SHP77 treated with DMSO at 0.1 percent for 48 hours (cell line): Measurements from ENCODE around the gene CARMIL1.
"Not testable (repeated sequence)": the region's sequence is repeated elsewhere in the genome, so short reads cannot be mapped to it uniquely, and the experiment has no call there.

Experiments used
- DNase-seq: peaks from one replicate; lab custom pipeline; 2025; lab: John Stamatoyannopoulos, UW

CARMIL1 gene

DNA sequence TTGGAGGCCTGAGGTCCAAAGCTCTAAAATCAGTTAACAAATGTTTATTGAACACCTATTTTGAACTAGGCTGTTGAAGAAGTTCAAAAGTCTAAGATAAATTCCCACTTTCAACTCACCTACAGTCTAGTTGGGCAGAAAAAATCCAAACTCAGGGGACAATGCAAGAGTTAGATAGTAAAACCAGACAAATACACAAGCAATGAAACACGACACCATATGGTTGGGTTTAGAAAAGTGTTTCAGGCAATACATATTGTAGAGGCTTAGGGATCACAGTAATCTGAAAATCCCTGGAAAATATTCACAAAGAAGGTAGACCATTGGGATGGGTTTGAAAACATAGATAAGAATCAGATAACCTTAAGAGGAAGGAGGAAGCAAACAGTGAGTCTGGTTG, 1.3 kb upstream of the CARMIL1 start:
- DNase-seq = no peak

DNA sequence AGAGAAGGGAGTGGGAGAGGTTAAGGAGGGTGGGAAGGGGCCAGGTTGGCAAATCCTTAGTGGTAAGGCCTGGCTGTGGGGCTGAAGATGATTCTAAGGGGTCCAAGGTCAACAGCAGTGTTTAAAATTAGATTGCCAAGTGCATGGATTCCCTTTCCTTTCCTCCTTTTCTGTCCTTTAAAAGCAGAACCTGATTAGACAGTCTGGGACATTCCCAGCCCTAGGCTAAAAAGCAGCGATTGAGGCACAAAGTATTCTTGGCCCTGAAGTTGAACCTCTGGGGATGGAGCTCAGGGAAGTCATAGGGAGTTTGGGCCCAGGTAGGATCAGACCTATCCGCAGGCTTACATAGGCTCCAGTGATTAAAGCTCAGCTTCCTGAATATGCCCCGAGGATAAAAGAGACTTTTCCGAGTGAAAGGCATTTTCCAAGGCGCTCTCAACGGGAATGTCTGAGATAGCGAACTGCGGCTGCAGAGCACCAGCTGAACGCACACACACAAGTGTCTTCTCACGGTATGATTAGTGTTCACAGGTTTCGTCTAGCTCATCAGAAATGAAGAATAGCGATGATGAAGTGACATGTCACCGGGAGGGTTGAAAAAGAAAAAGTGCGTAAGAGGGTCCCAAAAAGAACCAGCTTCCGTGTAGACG, 787 bp upstream of the CARMIL1 start:
- peak; percentile 78 for DNase-seq

DNA sequence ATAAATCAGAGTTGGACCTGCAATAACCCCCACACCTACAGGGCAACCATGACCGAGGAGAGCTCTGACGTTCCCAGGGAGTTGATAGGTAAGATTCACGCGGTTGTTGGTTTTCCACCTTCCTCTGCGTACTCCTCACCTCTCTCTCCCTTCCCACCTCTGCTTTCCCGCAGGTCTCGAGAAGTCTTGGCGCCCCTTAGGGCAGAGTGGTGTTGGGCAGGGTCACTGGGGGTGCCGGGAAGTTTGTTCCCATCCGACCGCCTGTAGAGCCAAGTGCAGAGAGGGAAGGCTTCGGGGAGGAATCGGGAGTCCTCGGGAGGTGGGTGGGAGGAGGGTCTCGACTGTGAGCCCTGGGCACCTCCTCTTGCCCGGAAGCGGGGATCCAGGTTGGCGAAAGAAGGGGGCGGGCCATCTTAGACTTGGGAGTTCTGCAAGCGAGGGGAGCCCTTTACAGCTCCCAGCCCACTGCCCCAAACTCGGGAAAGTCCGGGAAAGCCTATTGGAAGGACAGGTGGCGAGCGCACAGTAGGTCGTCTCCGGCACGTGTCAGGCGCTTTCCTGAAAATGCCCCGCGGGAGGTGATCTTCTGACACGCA, 672 bp downstream of the CARMIL1 start:
- no peak for DNase-seq

DNA sequence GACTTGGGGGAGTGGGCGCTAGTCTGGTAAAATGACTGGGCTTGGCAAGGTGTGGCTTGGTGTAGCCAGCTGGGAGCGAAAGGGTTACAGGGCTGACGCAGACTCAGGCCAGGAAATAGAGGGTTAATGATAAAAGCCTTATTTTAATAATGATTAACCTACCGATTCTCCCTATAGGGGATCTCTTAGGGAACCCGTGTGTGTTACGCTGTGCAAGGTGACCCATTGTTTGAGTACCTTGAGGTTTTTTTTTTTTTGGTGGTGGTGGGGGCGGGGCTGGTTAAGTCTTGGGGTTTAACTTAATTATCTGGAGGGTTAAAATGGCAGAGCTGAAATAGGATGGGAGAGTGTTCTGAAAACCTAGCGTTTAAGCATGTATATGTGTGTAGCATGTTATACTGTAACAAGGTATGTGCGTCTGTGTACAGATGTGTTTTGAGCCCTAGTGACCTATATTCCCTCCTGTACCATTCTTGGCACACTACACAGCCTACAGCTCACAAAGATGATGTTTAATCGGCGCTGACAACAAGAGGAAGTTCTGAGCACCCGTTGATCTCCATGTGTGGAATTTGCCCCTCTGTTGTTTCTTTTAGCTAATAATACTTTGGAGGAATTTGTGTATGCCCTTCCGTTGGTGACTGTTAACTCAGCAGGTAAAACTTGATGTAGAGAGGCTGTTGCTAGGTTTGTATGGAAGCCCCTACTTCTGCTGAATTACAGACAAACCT, 1.3 kb downstream of the CARMIL1 start:
- no peak for DNase-seq

DNA sequence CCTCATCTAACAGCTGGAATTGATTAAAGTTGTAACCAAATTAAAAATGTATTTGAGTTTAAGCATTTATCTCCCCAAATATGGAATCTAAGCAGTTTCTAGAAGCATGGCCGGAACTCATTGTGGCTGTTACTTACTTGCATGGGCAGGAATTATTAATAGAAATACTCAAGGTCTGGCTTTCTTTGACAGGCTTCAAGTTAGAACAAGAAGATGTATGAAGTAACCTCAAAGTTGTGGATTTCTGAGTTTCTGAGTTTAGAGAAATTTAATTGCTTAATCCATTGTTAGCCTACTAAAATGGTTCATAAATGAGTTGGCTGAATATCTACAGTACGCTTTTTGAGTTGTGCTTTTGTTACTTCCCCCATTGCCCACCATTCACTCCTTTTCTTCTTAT, 7.7 kb downstream of the CARMIL1 start:
- DNase-seq = no peak

DNA sequence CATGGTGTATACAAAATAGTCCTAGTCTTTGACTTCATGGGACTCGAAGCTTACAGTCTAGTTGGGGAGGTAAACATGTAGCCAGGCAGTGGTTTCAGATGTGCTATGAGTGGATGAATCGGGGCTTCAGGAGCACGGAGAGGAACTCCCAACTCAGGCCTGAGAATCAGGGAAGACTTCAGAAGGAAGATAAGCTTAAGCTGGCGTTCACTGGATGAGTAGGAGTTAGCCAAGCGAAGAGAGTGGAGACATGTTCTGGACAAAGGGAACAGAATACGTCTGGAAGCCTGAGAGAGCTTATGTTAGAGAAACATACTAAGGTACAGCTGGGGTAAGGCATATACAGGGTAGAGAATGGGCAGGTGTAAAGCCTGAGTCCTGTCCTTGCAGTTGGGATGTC, 8.8 kb downstream of the CARMIL1 start:
- DNase-seq = no peak

DNA sequence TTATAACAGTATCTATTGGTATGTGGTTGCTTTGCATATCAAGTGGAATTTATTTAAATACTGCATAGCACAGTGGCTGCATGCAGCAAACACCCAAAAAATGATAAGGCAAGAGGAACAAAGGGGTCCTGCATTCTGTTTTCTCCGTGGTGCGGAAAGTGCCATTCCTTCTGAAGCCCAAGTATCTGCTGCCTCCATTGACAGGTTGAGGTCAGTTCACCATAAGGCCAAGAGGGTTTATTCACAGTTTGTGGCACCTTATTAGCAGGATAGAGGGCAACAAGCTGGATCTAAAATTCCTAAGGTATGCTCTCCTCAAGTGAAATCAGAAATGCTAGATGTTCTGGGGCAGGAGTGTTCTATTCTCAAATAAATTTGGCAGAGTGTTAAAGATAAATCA, 9.3 kb downstream of the CARMIL1 start:
- no peak for DNase-seq

DNA sequence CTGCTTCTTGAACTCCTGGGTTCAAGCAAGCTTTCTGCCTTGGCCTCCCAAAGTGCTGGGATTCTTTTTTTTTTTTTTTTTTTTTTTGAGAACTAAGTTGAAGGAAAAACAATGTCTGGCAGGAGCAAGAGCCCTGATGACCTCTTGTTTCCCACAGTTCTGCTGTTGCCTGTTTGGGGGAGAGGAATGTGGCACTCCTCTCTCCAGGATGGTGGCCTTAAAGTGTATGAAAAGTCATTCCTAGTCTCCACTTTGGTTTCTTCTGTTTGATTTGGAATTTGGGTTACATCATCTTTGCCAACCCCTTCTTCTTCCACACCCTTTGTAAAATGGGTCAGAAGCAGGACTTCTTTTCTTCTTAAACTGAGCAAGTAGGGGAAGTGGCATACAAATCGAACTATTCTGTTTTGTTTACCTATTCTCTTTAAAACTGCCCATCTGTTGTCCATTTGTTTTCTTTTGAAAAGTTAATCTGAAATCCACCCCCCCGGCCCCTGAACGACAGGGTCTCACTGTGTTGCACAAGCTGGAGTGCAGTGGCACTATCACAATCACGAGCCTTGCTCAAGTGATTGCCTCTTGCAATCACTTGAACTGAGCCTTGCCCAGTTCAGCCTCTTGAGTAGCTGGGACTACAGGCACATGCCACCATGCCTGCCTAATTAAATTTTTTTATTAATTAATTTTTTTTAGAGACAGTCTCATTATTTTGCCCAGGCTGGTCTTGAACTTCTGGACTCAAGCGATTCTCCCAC, 11.3 kb downstream of the CARMIL1 start:
- no peak for DNase-seq

DNA sequence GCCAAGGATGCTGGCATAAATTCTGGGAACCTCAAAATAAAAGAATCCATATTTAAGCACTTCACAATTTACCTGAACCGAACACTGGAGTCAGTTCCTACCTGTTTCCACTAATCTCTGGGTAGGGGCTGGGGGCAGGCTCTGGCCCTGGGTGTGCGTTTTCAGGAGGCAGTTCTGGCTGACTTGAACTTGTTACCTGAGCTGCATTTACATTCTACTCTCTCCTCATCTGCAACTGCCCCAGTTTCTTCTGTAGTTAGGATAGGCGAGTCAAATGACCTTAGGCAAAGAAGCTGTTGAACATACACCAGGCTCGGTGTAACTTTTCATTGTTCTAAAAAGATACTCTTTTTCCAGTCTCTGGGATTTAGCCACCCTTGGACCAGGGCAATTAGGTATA, 13.2 kb downstream of the CARMIL1 start:
- no peak for DNase-seq

DNA sequence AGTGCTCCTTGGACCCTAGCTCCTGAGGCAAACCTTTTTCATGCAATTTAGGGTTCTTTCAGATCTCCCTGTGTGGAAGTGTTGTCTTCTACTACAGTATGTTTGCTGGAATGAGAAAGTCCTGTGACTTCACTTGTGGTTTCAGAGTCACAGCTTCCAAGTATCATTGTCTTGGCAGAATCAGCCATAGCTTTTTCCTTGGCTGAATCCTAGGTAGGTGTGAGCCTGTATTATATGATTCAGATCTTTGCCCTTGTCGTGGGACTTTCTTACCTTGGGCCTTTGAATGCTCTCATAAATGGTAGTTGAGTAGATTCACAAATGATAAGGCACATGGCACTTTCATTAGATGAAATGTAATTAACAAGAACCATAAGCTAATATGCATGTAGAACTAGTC, 16.5 kb downstream of the CARMIL1 start:
- DNase-seq = no peak

DNA sequence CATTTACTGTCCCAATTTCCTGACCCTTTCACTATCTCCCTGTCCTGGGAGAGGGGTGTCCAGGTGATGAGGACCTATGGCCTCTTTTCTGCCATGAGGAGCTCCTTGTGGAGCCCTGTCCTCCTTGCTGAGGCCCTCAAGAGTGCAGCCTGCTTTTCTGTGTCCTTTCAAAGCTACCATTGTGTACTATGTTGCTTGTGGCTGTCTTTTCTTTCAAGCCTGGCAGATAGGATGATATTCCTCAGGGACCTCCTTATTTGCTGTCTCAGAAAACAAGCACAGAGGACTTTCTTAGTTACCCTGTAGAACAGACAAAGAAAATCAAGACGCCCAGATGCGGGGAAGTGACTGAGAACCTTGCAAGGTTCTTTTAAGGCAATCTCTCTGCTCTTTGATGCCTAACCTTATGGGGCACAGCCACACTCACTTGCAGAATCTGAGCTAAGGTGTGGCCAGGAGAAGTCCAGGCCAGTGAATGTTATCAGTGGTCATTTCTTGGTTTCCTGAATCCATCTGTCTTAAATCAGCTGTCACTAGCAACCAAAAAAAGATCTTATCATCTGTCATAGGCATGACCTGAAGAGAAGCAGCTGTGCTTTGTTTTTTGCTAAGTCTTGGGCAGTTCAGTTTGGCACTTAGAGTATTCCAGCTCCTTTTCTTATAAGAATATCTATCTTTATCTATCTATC, 17.2 kb downstream of the CARMIL1 start:
- no peak for DNase-seq

DNA sequence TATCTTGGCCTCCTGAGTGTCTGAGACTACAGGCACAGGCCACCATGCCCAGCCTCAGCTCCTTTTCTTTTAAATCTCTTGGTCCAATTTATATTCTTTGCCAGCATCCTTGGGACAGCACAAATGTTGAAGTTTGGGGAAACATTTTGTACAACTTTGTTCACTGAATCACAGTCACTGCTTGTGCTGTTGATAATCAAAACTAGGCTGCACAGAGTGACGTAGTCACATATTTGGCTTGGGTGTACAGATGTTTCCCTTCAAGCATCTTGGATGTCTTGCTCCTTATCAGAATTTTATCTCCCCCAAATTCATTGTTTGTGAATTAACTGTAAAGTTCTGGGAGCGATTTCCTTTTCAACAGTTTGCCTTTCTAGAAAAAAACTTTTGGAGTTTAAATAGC, 17.9 kb downstream of the CARMIL1 start:
- DNase-seq = no peak

DNA sequence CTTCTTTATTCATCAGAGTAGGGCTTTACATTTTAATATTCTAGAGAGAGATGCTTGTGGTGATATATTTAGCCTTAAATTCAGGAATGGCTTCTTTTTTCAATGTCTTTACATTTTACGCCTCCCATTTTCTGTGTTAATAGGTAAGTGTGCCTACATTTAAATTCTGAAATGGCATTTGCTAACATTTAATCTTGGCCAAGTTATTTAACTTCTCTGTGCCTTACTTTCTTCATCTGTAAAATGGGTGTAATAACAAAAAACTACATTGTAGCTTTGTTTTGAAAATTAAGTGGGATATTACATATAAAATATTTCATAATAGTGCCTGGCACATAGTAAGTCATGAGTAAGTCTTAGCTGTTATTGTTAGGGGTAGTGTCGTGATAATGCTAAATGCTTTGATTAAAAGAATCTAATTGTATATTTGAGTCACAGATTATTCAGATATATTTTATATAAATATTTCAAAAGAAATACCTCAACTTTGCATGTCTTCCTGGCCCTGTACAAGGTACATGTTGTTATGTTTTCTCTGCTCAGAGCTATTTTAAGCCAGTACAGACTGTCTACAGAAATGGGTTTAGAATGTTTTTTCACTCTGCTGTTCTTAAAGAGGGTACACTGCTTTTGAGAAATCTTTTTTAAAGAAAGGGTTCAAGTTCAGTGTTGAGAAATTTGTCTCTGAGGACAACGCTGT, 18.8 kb downstream of the CARMIL1 start:
- DNase-seq = no peak

DNA sequence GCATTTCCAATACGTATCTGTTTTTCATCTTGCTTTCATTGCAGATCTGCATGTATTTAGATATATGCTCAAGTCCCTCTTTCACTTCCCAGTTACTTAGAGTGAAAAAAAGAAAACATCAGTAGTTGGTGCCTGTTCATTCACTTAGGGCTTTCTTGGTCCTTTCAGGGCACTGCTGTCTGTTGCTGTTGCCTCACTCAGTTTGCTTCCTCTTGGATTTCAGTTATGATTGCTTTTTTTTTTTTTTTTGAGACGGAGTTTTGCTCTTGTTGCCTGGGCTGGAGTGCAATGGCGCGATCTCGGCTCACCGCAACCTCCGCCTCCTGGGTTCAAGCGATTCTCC, 19.3 kb downstream of the CARMIL1 start:
- not testable (repeated sequence) for DNase-seq

DNA sequence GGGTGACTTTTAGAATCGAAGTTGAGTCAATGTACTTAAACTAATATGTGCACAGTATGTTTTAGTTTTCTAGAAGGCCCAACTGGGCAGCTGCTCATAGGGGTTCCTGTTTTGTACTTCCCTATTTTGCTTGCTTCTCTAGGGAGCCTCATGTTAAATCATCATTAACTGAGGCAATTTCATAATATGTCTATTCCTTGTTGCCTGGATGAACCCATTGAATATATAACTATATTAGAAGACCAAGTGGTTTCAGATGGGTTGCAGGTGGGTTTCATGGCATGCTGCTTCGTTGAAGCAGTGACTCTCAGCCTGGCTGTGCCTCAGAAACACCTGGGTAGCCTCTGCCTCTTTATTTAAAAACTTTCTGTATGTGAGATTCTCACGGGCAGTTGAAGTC, 22.2 kb downstream of the CARMIL1 start:
- no peak for DNase-seq

DNA sequence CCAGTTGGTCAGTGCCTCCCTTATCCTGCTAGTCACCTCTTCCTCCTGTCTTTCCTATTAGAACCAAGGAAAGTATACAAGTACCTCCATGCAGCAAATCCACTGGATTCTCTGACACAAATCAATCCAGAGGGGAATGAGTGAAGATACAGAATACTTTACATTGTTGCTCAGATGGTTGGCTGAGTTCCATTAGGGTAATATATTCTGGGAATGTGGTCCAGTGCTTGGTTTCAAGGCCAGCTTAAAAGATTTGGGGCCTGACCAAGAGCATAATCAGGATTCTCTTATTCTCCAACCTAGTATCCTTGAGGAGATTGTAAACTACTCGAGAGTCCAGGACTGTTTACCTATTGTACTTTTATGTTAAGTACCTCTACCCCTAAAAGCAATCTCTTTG, 23.0 kb downstream of the CARMIL1 start:
- DNase-seq = no peak

DNA sequence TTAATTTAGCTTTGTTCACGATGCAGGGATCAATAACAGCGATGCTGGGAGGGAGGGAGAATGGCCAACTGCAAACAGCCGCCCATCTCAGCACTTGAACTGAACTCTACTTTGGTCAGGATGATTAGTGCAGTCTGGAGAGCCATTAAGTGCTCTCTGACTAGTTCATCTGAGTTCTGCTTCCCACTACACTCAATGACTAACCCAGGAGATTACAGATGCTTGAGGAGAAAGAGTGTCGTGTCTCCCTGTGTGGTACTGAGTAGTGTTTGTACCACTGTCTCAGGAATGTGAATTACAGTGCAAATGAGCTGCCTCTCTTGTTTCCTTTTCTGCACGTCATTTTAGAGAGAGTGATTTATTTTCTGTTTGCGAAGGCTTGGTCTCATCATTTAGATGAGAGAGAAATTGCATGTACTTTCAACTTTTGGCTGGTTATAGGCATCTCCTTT, 23.5 kb downstream of the CARMIL1 start:
- DNase-seq = peak; percentile 5

DNA sequence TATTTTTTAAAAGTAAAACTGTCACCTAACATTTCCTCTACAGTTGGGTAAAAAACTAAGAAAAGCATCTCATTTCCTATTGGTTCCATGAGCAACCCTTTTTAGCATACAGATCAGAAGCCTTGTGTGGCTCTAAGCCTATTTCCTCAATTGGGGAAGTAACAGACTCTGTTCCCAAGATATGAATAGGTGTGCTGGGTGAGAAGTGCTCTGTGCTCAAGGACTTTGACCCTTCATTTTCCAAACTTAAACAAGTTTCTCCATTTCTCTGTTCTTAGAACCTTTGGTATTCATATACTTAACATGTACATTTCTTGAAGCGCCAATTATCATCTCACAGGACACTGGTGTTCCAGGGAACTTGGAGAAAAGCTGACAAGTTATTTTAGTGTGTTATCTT, 24.1 kb downstream of the CARMIL1 start:
- no peak for DNase-seq

DNA sequence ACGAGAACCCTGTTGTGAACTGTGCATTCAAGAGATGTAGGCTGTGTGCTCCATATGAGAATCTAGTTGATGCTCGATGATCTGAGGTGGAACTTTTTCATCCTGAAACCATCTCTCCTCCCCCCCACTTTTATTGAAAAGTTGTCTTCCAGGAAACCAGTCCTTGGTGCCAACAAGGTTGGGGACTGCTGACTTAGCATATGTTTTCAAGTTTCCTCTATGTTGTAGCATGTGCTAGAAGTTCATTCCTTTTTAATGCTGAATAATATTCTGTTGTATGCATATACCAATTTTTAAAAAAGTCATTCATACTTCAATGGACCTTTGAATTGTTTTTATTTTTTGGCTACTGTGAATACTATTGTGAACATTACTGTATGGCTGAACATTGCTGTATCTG, 27.2 kb downstream of the CARMIL1 start:
- no peak for DNase-seq

DNA sequence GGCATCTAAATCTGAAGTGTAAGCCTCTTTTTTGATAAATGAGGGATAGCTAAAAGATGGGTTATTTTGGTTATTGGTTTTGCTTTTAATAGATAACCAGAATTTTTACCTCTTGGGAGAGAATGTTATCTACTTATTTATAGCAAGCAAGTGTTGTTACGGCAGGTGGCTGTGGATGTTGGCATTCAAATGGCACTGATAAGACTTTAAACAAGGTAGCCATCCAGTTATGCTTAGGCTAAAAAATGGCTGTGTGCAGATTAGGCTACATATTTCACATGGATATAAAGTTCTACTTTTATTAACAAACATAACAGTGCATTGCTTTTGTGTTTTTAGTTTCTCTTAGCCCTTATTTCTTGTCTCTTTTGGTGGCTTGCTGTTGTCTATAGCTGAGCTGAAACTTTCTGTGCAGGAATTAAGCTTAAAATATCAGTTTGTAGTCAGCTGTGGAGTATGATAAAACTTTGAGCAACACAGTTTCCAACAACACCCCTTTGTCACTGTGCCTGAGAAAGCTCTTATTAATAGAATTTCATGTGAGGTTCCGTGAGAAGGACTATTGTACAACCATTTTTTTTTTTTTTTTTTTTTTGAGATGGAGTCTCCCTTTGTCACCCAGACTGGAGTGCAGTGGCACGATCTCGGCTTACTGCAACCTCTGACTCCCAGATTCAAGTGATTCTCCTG, 28.8 kb downstream of the CARMIL1 start:
- no peak for DNase-seq

DNA sequence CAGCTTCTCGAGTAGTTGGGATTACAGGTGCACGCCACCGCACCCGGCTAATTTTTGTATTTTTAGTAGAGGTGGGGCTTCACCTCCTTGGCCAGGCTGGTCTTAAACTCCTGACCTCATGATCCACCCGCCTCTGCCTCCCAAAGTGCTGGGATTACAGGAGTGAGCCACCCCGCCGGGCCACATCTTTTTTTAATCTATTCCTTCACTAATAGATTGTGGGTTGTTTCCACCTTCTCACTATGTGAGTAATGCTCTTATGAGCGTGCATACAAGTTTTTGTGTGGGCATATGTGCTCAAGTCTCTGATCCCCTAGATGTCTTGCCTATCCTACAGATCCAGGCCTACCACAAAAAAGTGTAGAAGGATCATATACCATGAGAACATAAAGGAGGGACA, 30.7 kb downstream of the CARMIL1 start:
- no peak for DNase-seq
